Activated CD4-positive, CD25-positive, alpha-beta regulatory T cell (primary cell): ENCODE data around the gene PON3.

Experiments used
- DNase-seq, 4 experiments: peaks; one replicate each; lab custom pipeline; 2025; lab: John Stamatoyannopoulos, UW

PON3 gene

GRCh38 chr7:95340491-95340890 lies 55.7 kb downstream of the PON3 start:
- DNase-seq, result no peak

GRCh38 chr7:95338832-95339231 lies 57.3 kb downstream of the PON3 start:
- no peak for DNase-seq

GRCh38 chr7:95335093-95335492 lies 61.1 kb downstream of the PON3 start:
- DNase-seq, result no peak

GRCh38 chr7:95334447-95334846 lies 61.7 kb downstream of the PON3 start:
- DNase-seq, result no peak

- no peak for DNase-seq
These were observed 65.2 kb downstream of the PON3 start for GRCh38 chr7:95330961-95331337.

GRCh38 chr7:95330204-95330960 lies 65.8 kb downstream of the PON3 start:
- DNase-seq, result no peak

GRCh38 chr7:95327356-95327755 lies 68.8 kb downstream of the PON3 start:
- DNase-seq, result no peak

- DNase-seq, result no peak
These were observed 71.7 kb downstream of the PON3 start, which contains the start of gene PON1 for GRCh38 chr7:95324431-95324830. Gene PON1, minus strand, starts transcription at chr7:95324532. Its CDS starts 57 bp downstream, at chr7:95324475.

GRCh38 chr7:95323410-95324129 lies 72.6 kb downstream of the PON3 start:
- DNase-seq, result no peak

GRCh38 chr7:95322854-95323253 lies 73.3 kb downstream of the PON3 start:
- DNase-seq, result no peak

- no peak for DNase-seq
These were observed 73.8 kb downstream of the PON3 start for GRCh38 chr7:95322396-95322795.

GRCh38 chr7:95321720-95322119 lies 74.5 kb downstream of the PON3 start:
- DNase-seq, result no peak

- DNase-seq, result no peak
These were observed 75.5 kb downstream of the PON3 start for GRCh38 chr7:95320651-95321050.

GRCh38 chr7:95319570-95319969 lies 76.6 kb downstream of the PON3 start:
- no peak for DNase-seq

- no peak for DNase-seq
These were observed 77.6 kb downstream of the PON3 start for GRCh38 chr7:95318501-95319100.

GRCh38 chr7:95317966-95318365 lies 78.2 kb downstream of the PON3 start:
- DNase-seq, result no peak

GRCh38 chr7:95317546-95317945 lies 78.6 kb downstream of the PON3 start:
- DNase-seq, result no peak

- DNase-seq, result no peak
These were observed 79.6 kb downstream of the PON3 start for GRCh38 chr7:95316588-95316987.

- DNase-seq, result no peak
These were observed 83.6 kb downstream of the PON3 start for GRCh38 chr7:95312561-95312960.

GRCh38 chr7:95311389-95311788 lies 84.8 kb downstream of the PON3 start:
- DNase-seq, result no peak

- DNase-seq, result no peak
These were observed 86.2 kb downstream of the PON3 start for GRCh38 chr7:95309951-95310350.
